ENCODE results near the gene PER1. TPM values are rescaled to one million over a fixed set of nuclear protein-coding genes. Genes with fewer than 3 reads are reported as not detected.

PER1 gene
- total RNA-seq (2016; rRNA removed; fragmentation: Illumina TruSeq; extraction: Trizol) = 2.6 and 5.5 TPM in 2 replicates
- 1.8 and 2.9 TPM in 2 replicates for total RNA-seq (2016; cell fraction: cytosol; rRNA removed; fragmentation: Illumina TruSeq; extraction: Trizol; ENCODE audit: low read depth)
- total RNA-seq (2016; cell fraction: insoluble cytoplasmic fraction; rRNA removed; fragmentation: Illumina TruSeq; extraction: Trizol) = 3.2 and 5.8 TPM in 2 replicates
- 1.4 and 1.9 TPM in 2 replicates for total RNA-seq (2016; cell fraction: membrane; rRNA removed; fragmentation: Illumina TruSeq; extraction: Trizol)
- 4.1 and 4.3 TPM in 2 replicates for total RNA-seq (2016; cell fraction: nucleus; rRNA removed; fragmentation: Illumina TruSeq; extraction: Trizol)
- 3.6 and 5.2 TPM in 2 replicates for polyA plus RNA-seq (2011; rRNA removed)
- polyA plus RNA-seq (2011; cell fraction: cytosol; rRNA removed) = 1.3 and 1.4 TPM in 2 replicates
- polyA plus RNA-seq (2011; cell fraction: nucleus; rRNA removed) = 32.0 and 32.6 TPM in 2 replicates
- 7.8 and 11.4 TPM in 2 replicates for polyA plus RNA-seq (2012)
- polyA plus RNA-seq (2016; cell fraction: cytosol; fragmentation: Illumina TruSeq; extraction: Trizol; ENCODE audit: low read depth) = 0.38 and 0.70 TPM in 2 replicates
- polyA plus RNA-seq (2016; cell fraction: insoluble cytoplasmic fraction; fragmentation: Illumina TruSeq; extraction: Trizol; ENCODE audit: low read depth) = 2.2 and 3.6 TPM in 2 replicates
- polyA plus RNA-seq (2016; cell fraction: membrane; fragmentation: Illumina TruSeq; extraction: Trizol; ENCODE audit: low read depth) = 0.49 and 0.90 TPM in 2 replicates
- polyA plus RNA-seq (2016; cell fraction: nucleus; fragmentation: Illumina TruSeq; extraction: Trizol; ENCODE audit: insufficient read depth, low read depth) = 13.1 and 17.6 TPM in 2 replicates
- polyA minus RNA-seq (2011; rRNA and poly(A)+ RNA removed; ENCODE audit: low replicate concordance) = 11.1 and 12.7 TPM in 2 replicates
- polyA minus RNA-seq (2011; cell fraction: cytosol; rRNA and poly(A)+ RNA removed) = 3.8 and 6.2 TPM in 2 replicates
- 10.4 and 10.7 TPM in 2 replicates for polyA minus RNA-seq (2011; cell fraction: nucleus; rRNA and poly(A)+ RNA removed)
- percentile 53 among the genes with signal in this experiment for Bru-seq, nascent RNA
- BruChase-seq, experiment 1, labeled RNA remaining after a 6-hour chase = percentile 79 among the genes with signal in this experiment
- BruChase-seq, experiment 2, labeled RNA remaining after a 2-hour chase = percentile 73 among the genes with signal in this experiment
- long read RNA-seq, experiment 1, partial matches to known transcripts = 0 of 1 reads
- long read RNA-seq, experiment 1, other reads (novel, unspliced or antisense) = 1 of 1 reads
- long read RNA-seq, experiment 2, full-length matches to known transcripts = 4 of 21 reads
- long read RNA-seq, experiment 2, partial matches to known transcripts = 2 of 21 reads
- long read RNA-seq, experiment 2, other reads (novel, unspliced or antisense) = 15 of 21 reads

GRCh38 chr17:8152112-8152775, at the start of gene PER1:
PER1 (minus strand) TSS chr17:8152404; CDS start chr17:8150706, 1,698 bp downstream.
- ChIA-PET CTCF (ENCODE audit: low intra/inter-chr PET ratio, low total read pairs) (no interaction called here), POLR2A (interaction anchor here (1.0 to 1.7 kb wide), 3 partner anchors 13 to 69 kb away, joined by 4 to 7 read pairs (median 7); no protein-coding TSS in a partner anchor)
- 56% methylated on average over 26 of the region's 42 CpGs for WGBS (ENCODE audit: low lambda C conversion rate)
- DNase-seq (ENCODE audit: low spot score) = peak; percentile 68
- no peak for FAIRE-seq
- peak within 1 kb of the TSS; percentile 91 for H3K27ac ChIP-seq (ENCODE audit: extremely low read length, insufficient read depth, low read length)
- H3K79me2 ChIP-seq (ENCODE audit: insufficient read depth, low read length) = peaks cover 4% of the 10 kb centered on the region
- peak within 1 kb of the TSS; percentile 97 for H3K4me2 ChIP-seq (ENCODE audit: low read depth, low read length)
- BruUV-seq (replicated peaks) = no TSS peak
- peak within 1 kb of the TSS; percentile 68 for H3K9ac ChIP-seq (ENCODE audit: insufficient read depth, low read depth, low read length)
- intact Hi-C loops (cut with micrococcal nuclease; ENCODE audit: unreplicated experiment) (loop anchor here (1.0 kb wide), 1 partner anchor 13 kb away; no protein-coding TSS in a partner anchor), in situ Hi-C loops (cut with HindIII; ENCODE audit: extremely low pct_ligation_motif_present, low pct_unique_long_range_greater_than_20kb) (no loop called here)
- peak; percentile 27 for ATAC-seq
- peak within 1 kb of the TSS; percentile 46 to 70 (median 68); a peak in 5 of 6 replicates for H3K4me3 ChIP-seq (replicated peaks in 1 of 3; ENCODE audit: insufficient read depth in 1 of 3, low read depth in 2 of 3, low read length in 3 of 3)
- H3K4me1 ChIP-seq (ENCODE audit: insufficient read depth, low read length) = peaks cover 50% of the 10 kb centered on the region
- H3K36me3 ChIP-seq (replicated peaks in 1 of 2; ENCODE audit: control insufficient read depth in 1 of 2, insufficient read depth in 2 of 2, low read length in 2 of 2) = peaks cover 5 to 20% of the 10 kb centered on the region in 2 experiments; a peak in 4 of 5 replicates
- no peaks in the 10 kb centered on the region for H3K27me3 ChIP-seq (ENCODE audit: control insufficient read depth in 1 of 2, insufficient read depth in 2 of 2, low read length in 2 of 2)
- H4K20me1 ChIP-seq (ENCODE audit: insufficient read depth, low read length) = no peaks in the 10 kb centered on the region
- no peak within 1 kb of the TSS for H2AFZ ChIP-seq (ENCODE audit: low read length)
- no peaks in the 10 kb centered on the region for H3K9me3 ChIP-seq (ENCODE audit: low read length)
- no peak for TF ChIP-seq ZNF569 (CRISPR knock-in tag; IDR thresholded peaks at IDR 0.05; ENCODE audit: borderline replicate concordance)
- TF ChIP-seq SNAI1 (CRISPR knock-in tag; IDR thresholded peaks at IDR 0.05; ENCODE audit: borderline replicate concordance) = no peak
- TF ChIP-seq ZBTB4 (CRISPR knock-in tag; IDR thresholded peaks at IDR 0.05; ENCODE audit: borderline replicate concordance) = no peak
- no peak for TF ChIP-seq ZSCAN30 (CRISPR knock-in tag; IDR thresholded peaks at IDR 0.05)
- TF ChIP-seq ARNTL (CRISPR knock-in tag; IDR thresholded peaks at IDR 0.05) = peak; percentile 99
- no peak for TF ChIP-seq ZNF800 (CRISPR knock-in tag; IDR thresholded peaks at IDR 0.05)
- no peak; the same call in 1 of the 2 replicates for TF ChIP-seq CBFB (CRISPR knock-in tag; IDR thresholded peaks at IDR 0.05)

All from HepG2 (cell line).